Panc1 (cell line): ENCODE data around the gene GDAP1L1. TPM values are rescaled to one million over a fixed set of nuclear protein-coding genes. Genes with fewer than 3 reads are reported as not detected.

Source experiments
- ATAC-seq: fragments of 200-7000 bp; cut with Tn5 transposase; 2 replicates; pipeline ENCODE4 v1.9.1; 2020; ENCODE audit warnings: mild to moderate bottlenecking, moderate library complexity
- BruUV-seq: library from RNA; stranded (reverse); fragments of 400-500 nt; replicated peaks from 2 replicates; lab custom pipeline; 2021; lab: Mats Ljungman, UMichigan
- CTCF ChIA-PET: fragments of 300-600 bp; sonication (Branson Sonifier 250); formaldehyde crosslinking; loops from one replicate; lab custom pipeline; 2022; ENCODE audit warnings: antibody characterized with exemption; lab: Charles Lee
- POLR2A ChIA-PET: fragments of 300-600 bp; sonication (Branson Sonifier 250); formaldehyde crosslinking; loops from one replicate; lab custom pipeline; 2022; ENCODE audit warnings: antibody characterized with exemption; lab: Charles Lee
- DNase-seq: peaks from one replicate; pipeline ENCODE4 v3.0.0-alpha.2; 2010; ENCODE audit warnings: low read depth, low spot score
- H3K27ac ChIP-seq: 2 replicates; pipeline ENCODE4 v1.5.1; 2011; ENCODE audit warnings: mild to moderate bottlenecking, low read length, inconsistent platforms
- H3K27me3 ChIP-seq: fragments of 200-500 bp; sonication (Bioruptor generic); 2 replicates; pipeline ENCODE4 v1.6.0; 2014; ENCODE audit warnings: low read length, inconsistent platforms; ENCODE audit not compliant: control insufficient read depth, insufficient read depth
- H3K36me3 ChIP-seq: fragments of 200-500 bp; sonication (Bioruptor generic); 2 replicates; pipeline ENCODE4 v1.5.1; 2014; ENCODE audit warnings: inconsistent platforms, mild to moderate bottlenecking, low read length, moderate library complexity; ENCODE audit not compliant: control insufficient read depth, insufficient read depth
- H3K4me1 ChIP-seq: 2 replicates; pipeline ENCODE4 v1.5.1; 2011; ENCODE audit warnings: inconsistent platforms, mild to moderate bottlenecking, low read length, moderate library complexity; ENCODE audit not compliant: control insufficient read depth, insufficient read depth
- H3K4me3 ChIP-seq, 2 experiments: 2 replicates each; pipeline ENCODE4 v1.5.1; 2011 to 2012; ENCODE audit warnings: low read depth in 2 of 2, low read length in 2 of 2, mild to moderate bottlenecking in 2 of 2, inconsistent platforms in 1 of 2, moderate library complexity in 1 of 2
- H3K9me3 ChIP-seq: fragments of 200-500 bp; sonication (Bioruptor generic); 2 replicates; pipeline ENCODE4 v1.5.1; 2014; ENCODE audit warnings: low read depth, mild to moderate bottlenecking, inconsistent platforms, low read length, moderate library complexity; ENCODE audit not compliant: control insufficient read depth, insufficient read depth
- POLR2AphosphoS5 ChIP-seq: IDR thresholded peaks from 2 replicates; pipeline ENCODE4 v1.6.1; 2012; ENCODE audit warnings: mild to moderate bottlenecking, low read depth, low read length, moderate library complexity
- SIN3A ChIP-seq: IDR thresholded peaks from 2 replicates; pipeline ENCODE4 v1.6.1; 2012; ENCODE audit warnings: low read depth, mild to moderate bottlenecking, low read length, moderate library complexity, borderline replicate concordance; ENCODE audit not compliant: insufficient read depth
- TCF7L2 ChIP-seq: IDR thresholded peaks from 2 replicates; pipeline ENCODE4 v1.6.1; 2011; ENCODE audit warnings: mild to moderate bottlenecking, low read depth, low read length, inconsistent platforms
- in situ Hi-C: cut with HindIII; loops from 2 replicates; pipeline ENCODE4 v1.10.0; 2016; ENCODE audit warnings: low sequenced_read_pairs, low pct_unique_long_range_greater_than_20kb
- intact Hi-C: fragments of 100-400 bp; cut with micrococcal nuclease; formaldehyde crosslinking; loops from one replicate; pipeline ENCODE4 v1.10.0; 2022; ENCODE audit not compliant: unreplicated experiment
- total RNA-seq: library from RNA; stranded (reverse); gene quantifications from one replicate; pipeline ENCODE4 v1.2.1, GENCODE V29; 2021; ENCODE audit not compliant: unreplicated experiment
- TF ChIP-seq, protein P1 (sequence below), 2 experiments: IDR thresholded peaks; 2 replicates each; pipeline ENCODE4 v1.6.1; 2011 to 2012; ENCODE audit warnings: low read depth in 2 of 2, control low read depth in 1 of 2, low read length in 1 of 2, mild to moderate bottlenecking in 1 of 2, moderate library complexity in 1 of 2; ENCODE audit not compliant: insufficient read depth in 1 of 2
- TF ChIP-seq, protein P2 (sequence below): fragments of 450-650 bp; IDR thresholded peaks from 2 replicates; pipeline ENCODE4 v1.5.1; 2017; ENCODE audit warnings: mild to moderate bottlenecking

GDAP1L1 gene
- total RNA-seq, 1 experiment from 2014 or later, result not detected

DNA sequence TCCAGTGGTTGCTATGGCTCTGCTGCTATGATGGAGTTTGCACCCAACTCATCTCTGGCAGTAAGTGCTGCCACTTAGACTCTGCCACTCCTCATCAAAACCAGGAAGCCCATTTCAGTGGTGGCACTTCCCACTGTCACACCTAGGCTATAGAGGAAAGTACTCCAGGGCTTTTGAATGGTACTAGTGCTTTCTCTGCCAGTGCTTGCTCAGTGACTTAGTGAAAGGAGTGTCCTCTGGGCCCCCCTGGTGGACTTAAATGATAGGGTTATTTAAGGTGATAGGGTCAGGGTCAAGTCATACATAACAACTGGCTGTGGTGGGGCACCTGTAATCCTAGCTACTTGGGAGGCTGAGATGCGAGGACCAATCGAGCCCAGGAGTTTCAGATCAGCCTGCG is 41.1 kb downstream of the GDAP1L1 start:
- no TSS peak for BruUV-seq
- Histone ChIP-seq H3K9me3 (no peaks in the 10 kb centered on the region), H3K4me3 (no peak overlapping the region), H3K36me3 (no peaks in the 10 kb centered on the region), H3K4me1 (no peaks in the 10 kb centered on the region), H3K27ac (no peak overlapping the region), H3K27me3 (no peaks in the 10 kb centered on the region)
- DNase-seq (no peak), ATAC-seq (no peak)
- TF ChIP-seq, protein P1, sequence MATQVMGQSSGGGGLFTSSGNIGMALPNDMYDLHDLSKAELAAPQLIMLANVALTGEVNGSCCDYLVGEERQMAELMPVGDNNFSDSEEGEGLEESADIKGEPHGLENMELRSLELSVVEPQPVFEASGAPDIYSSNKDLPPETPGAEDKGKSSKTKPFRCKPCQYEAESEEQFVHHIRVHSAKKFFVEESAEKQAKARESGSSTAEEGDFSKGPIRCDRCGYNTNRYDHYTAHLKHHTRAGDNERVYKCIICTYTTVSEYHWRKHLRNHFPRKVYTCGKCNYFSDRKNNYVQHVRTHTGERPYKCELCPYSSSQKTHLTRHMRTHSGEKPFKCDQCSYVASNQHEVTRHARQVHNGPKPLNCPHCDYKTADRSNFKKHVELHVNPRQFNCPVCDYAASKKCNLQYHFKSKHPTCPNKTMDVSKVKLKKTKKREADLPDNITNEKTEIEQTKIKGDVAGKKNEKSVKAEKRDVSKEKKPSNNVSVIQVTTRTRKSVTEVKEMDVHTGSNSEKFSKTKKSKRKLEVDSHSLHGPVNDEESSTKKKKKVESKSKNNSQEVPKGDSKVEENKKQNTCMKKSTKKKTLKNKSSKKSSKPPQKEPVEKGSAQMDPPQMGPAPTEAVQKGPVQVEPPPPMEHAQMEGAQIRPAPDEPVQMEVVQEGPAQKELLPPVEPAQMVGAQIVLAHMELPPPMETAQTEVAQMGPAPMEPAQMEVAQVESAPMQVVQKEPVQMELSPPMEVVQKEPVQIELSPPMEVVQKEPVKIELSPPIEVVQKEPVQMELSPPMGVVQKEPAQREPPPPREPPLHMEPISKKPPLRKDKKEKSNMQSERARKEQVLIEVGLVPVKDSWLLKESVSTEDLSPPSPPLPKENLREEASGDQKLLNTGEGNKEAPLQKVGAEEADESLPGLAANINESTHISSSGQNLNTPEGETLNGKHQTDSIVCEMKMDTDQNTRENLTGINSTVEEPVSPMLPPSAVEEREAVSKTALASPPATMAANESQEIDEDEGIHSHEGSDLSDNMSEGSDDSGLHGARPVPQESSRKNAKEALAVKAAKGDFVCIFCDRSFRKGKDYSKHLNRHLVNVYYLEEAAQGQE (IDR thresholded peaks at IDR 0.05; ENCODE audit: insufficient read depth in 1 of 2, low read depth in 2 of 2, low read length in 1 of 2), result no peak
- no peak for TF ChIP-seq POLR2AphosphoS5
- TF ChIP-seq TCF7L2, result no peak
- TF ChIP-seq SIN3A, result no peak
- TF ChIP-seq, protein P2, sequence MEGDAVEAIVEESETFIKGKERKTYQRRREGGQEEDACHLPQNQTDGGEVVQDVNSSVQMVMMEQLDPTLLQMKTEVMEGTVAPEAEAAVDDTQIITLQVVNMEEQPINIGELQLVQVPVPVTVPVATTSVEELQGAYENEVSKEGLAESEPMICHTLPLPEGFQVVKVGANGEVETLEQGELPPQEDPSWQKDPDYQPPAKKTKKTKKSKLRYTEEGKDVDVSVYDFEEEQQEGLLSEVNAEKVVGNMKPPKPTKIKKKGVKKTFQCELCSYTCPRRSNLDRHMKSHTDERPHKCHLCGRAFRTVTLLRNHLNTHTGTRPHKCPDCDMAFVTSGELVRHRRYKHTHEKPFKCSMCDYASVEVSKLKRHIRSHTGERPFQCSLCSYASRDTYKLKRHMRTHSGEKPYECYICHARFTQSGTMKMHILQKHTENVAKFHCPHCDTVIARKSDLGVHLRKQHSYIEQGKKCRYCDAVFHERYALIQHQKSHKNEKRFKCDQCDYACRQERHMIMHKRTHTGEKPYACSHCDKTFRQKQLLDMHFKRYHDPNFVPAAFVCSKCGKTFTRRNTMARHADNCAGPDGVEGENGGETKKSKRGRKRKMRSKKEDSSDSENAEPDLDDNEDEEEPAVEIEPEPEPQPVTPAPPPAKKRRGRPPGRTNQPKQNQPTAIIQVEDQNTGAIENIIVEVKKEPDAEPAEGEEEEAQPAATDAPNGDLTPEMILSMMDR, result no peak
- ChIA-PET POLR2A (no interaction called here), CTCF (no interaction called here)
- intact Hi-C loops, result no loop called here
- in situ Hi-C loops, result no loop called here

DNA sequence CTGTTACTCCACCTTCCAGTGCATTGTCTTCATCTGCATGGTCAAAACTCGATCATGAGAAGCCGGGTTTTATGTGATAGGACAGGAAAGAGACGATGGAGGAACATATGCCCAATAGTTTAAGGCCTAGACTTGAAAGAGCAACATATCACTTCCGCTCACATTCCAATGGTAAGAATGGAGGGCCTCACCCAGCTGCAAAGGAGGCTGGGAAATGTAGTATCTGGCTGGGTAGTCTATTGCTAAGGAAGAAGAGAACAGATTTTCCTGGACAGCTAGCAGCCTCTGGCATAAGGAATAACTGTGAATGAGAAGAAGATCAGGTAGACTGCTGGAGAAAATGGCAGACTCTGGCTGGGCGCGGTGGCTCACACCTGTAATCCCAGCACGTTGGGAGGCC is 44.6 kb downstream of the GDAP1L1 start:
- H3K27me3 ChIP-seq, result no peaks in the 10 kb centered on the region
- H3K36me3 ChIP-seq, result no peaks in the 10 kb centered on the region
- no peaks in the 10 kb centered on the region for H3K9me3 ChIP-seq
- H3K27ac ChIP-seq, result no peak overlapping the region
- H3K4me3 ChIP-seq, result no peak overlapping the region
- ChIA-PET POLR2A (interaction anchor here (0.6 kb wide), 1 partner anchor 630 kb away, joined by 4 read pairs; no protein-coding TSS in a partner anchor), CTCF (no interaction called here)
- intact Hi-C loops, result no loop called here
- no peak for DNase-seq
- no peaks in the 10 kb centered on the region for H3K4me1 ChIP-seq
- BruUV-seq, result no TSS peak
- no peak for ATAC-seq
- TF ChIP-seq, protein P1 (IDR thresholded peaks at IDR 0.05; ENCODE audit: insufficient read depth in 1 of 2, low read depth in 2 of 2, low read length in 1 of 2), result no peak
- in situ Hi-C loops, result no loop called here
